Measurements from ENCODE around the gene LMBR1L. TPM values are rescaled to one million over a fixed set of nuclear protein-coding genes. Genes with fewer than 3 reads are reported as not detected.

The LMBR1L gene
- total and polyA plus RNA-seq, 2 of the 13 experiments (the other 11 are each of a cell fraction or from before 2014, with no cell fraction given), result 12.2 to 65.9 TPM

- TF ChIP-seq CTCF (CRISPR knock-in tag; IDR thresholded peaks at IDR 0.05), result peak; percentile 83
- TF ChIP-seq POLR2G (IDR thresholded peaks at IDR 0.05; ENCODE audit: low read depth, low read length), result no peak
- TF ChIP-seq HNRNPLL (IDR thresholded peaks at IDR 0.05; ENCODE audit: low read depth, low read length, poor library complexity, severe bottlenecking), result no peak
- no peak for TF ChIP-seq ZNF792 (CRISPR knock-in tag; IDR thresholded peaks at IDR 0.05)
- no peak for TF ChIP-seq ZNF331 (CRISPR knock-in tag; IDR thresholded peaks at IDR 0.05)
- TF ChIP-seq RAD21 (CRISPR knock-in tag; IDR thresholded peaks at IDR 0.05), result peak; percentile 50
- TF ChIP-seq ZNF382 (CRISPR knock-in tag; IDR thresholded peaks at IDR 0.05; ENCODE audit: borderline replicate concordance), result no peak
- TF ChIP-seq ZNF670 (CRISPR knock-in tag; IDR thresholded peaks at IDR 0.05; ENCODE audit: borderline replicate concordance), result no peak
- TF ChIP-seq ADNP (CRISPR knock-in tag; IDR thresholded peaks at IDR 0.05), result no peak
- TF ChIP-seq SIX4 (CRISPR knock-in tag; IDR thresholded peaks at IDR 0.05), result no peak
- TF ChIP-seq PBX3 (CRISPR knock-in tag; IDR thresholded peaks at IDR 0.05; ENCODE audit: borderline replicate concordance), result no peak
- TF ChIP-seq TIGD3 (CRISPR knock-in tag; IDR thresholded peaks at IDR 0.05; ENCODE audit: borderline replicate concordance), result no peak
- TF ChIP-seq RAD51 (IDR thresholded peaks at IDR 0.05; ENCODE audit: borderline replicate concordance), result no peak
- no peak for TF ChIP-seq ZFX (CRISPR knock-in tag; IDR thresholded peaks at IDR 0.05; ENCODE audit: low read depth)
- no peak for TF ChIP-seq POLR2AphosphoS5 (IDR thresholded peaks at IDR 0.05; ENCODE audit: low read depth, low read length)
- TF ChIP-seq ETV5 (CRISPR knock-in tag; IDR thresholded peaks at IDR 0.05; ENCODE audit: borderline replicate concordance), result no peak
- peak; percentile 38; the same call in 1 of the 2 replicates for TF ChIP-seq NFKB2 (CRISPR knock-in tag; IDR thresholded peaks at IDR 0.05; ENCODE audit: borderline replicate concordance)
- no peak for TF ChIP-seq ZNF747 (CRISPR knock-in tag; IDR thresholded peaks at IDR 0.05; ENCODE audit: borderline replicate concordance)
- TF ChIP-seq ZNF7 (CRISPR knock-in tag; IDR thresholded peaks at IDR 0.05), result peak; percentile 94
- TF ChIP-seq FUBP1 (CRISPR knock-in tag; IDR thresholded peaks at IDR 0.05; ENCODE audit: borderline replicate concordance), result no peak
- no peak for TF ChIP-seq ZNF180 (CRISPR knock-in tag; IDR thresholded peaks at IDR 0.05; ENCODE audit: borderline replicate concordance, low read depth)
- TF ChIP-seq DMAP1 (CRISPR knock-in tag; IDR thresholded peaks at IDR 0.05), result no peak
- peak; percentile 69 for TF ChIP-seq SMC3 (IDR thresholded peaks at IDR 0.05; ENCODE audit: low read length)
- TF ChIP-seq ZNF460 (CRISPR knock-in tag; IDR thresholded peaks at IDR 0.05; ENCODE audit: borderline replicate concordance), result no peak
- TF ChIP-seq STAG1 (CRISPR knock-in tag; IDR thresholded peaks at IDR 0.05), result peak; percentile 53
- no peak for TF ChIP-seq NPAS2 (CRISPR knock-in tag; IDR thresholded peaks at IDR 0.05; ENCODE audit: borderline replicate concordance)
- no peak for TF ChIP-seq MBNL3 (CRISPR knock-in tag; conservative IDR thresholded peaks at IDR 0.05)
Measured at GRCh38 chr12:49098035-49098451, 12.6 kb downstream of the LMBR1L start (continued).
